Esophagus muscularis mucosa (tissue), 4 donors: ENCODE measurements around the gene SLC31A2. TPM values are rescaled to one million over a fixed set of nuclear protein-coding genes. Genes with fewer than 3 reads are reported as not detected.

ENCODE experiments used
- DNase-seq: peaks from one replicate; pipeline ENCODE4 v3.0.0-alpha.2; 2017; ENCODE audit errors: extremely low spot score
- H3K27ac ChIP-seq, 4 donors: fragments of 200-600 bp; sonication (generic); replicated peaks in 1 of 4; 1 replicate in 3 of 4; 2 replicates in 1 of 4; pipeline ENCODE4 v1.5.1; 2016 to 2019; ENCODE audit warnings: mild to moderate bottlenecking in 1 of 4
- H3K27me3 ChIP-seq, 4 donors: fragments of 200-600 bp; sonication (generic); one replicate each; pipeline versions ENCODE4 v1.5.1 to v1.6.0; 2016 to 2019
- H3K36me3 ChIP-seq, 4 donors: fragments of 200-600 bp; sonication (generic); one replicate each; pipeline ENCODE4 v1.5.1; 2016 to 2019
- H3K4me1 ChIP-seq, 4 donors: fragments of 200-600 bp; sonication (generic); one replicate each; pipeline ENCODE4 v1.5.1; 2016 to 2019
- H3K4me3 ChIP-seq, 4 donors: fragments of 200-600 bp; sonication (generic); 1 replicate in 2 of 4; 2 replicates in 2 of 4; pipeline ENCODE4 v1.5.1; 2016 to 2019; ENCODE audit warnings: mild to moderate bottlenecking in 4 of 4, moderate library complexity in 1 of 4
- H3K9me3 ChIP-seq, 4 donors: fragments of 200-600 bp; sonication (generic); 1 replicate in 3 of 4; 2 replicates in 1 of 4; pipeline ENCODE4 v1.5.1; 2016 to 2019
- CTCF ChIP-seq, 3 experiments: fragments of 200-600 bp in 2 of 3; fragments of 450-650 bp in 1 of 3; sonication (generic) in 2 of 3; IDR thresholded peaks; one replicate each; pipeline ENCODE4 v1.5.1; 2017 to 2019; ENCODE audit warnings: antibody characterized with exemption in 3 of 3, mild to moderate bottlenecking in 2 of 3, moderate library complexity in 1 of 3
- EP300 ChIP-seq: sonication (generic); formaldehyde crosslinking; IDR thresholded peaks from one replicate; pipeline ENCODE4 v1.6.1; 2017; ENCODE audit warnings: antibody characterized with exemption
- POLR2A ChIP-seq: fragments of 450-650 bp; IDR thresholded peaks from one replicate; pipeline ENCODE4 v1.6.1; 2017; ENCODE audit warnings: antibody characterized with exemption, moderate library complexity, mild to moderate bottlenecking, low read depth
- POLR2AphosphoS5 ChIP-seq, 2 donors: sonication (generic); formaldehyde crosslinking; IDR thresholded peaks; one replicate each; pipeline ENCODE4 v1.6.1; 2017; ENCODE audit warnings: antibody characterized with exemption in 2 of 2
- WGBS: methylation state at CpG from one replicate; pipeline ENCODE4 v1.1.5; 2018; 5-methylcytosine and 5-hydroxymethylcytosine counted together
- intact Hi-C: fragments of 100-400 bp; cut with DNase I; formaldehyde crosslinking; loops from one replicate; pipeline ENCODE4 v1.15.1; 2023
- total RNA-seq, 4 donors: library from RNA; depleted of rRNA; stranded (reverse); fragments of >200 nt; gene quantifications; one replicate each; pipeline versions ENCODE4 v1.1.0 to v1.2.1, GENCODE V29; 2016

The SLC31A2 gene
- total RNA-seq, 4 donors from 2014 or later, result 11.6 to 19.4 (median 15.8) TPM

- intact Hi-C loops, result no loop called here
- TF ChIP-seq POLR2AphosphoS5 (IDR thresholded peaks at IDR 0.05) (no peak), EP300 (no peak), CTCF (IDR thresholded peaks at IDR 0.05) (no peak), POLR2A (no peak)
- no peak for DNase-seq
- Histone ChIP-seq H3K27ac (no peak overlapping the region), H3K4me3 (no peak overlapping the region), H3K27me3 (no peaks in the 10 kb centered on the region), H3K4me1 (peaks cover 13 to 21% (median 16%) of the 10 kb centered on the region in 4 donors), H3K36me3 (peaks cover 55 to 99% (median 90%) of the 10 kb centered on the region in 4 donors), H3K9me3 (no peaks in the 10 kb centered on the region)
- 95% methylated on average over 4 of the region's 4 CpGs for WGBS
These were observed 15.2 kb downstream of the SLC31A2 start for GRCh38 chr9:113166039-113166438.

- no peak overlapping the region for H3K4me3 ChIP-seq
- intact Hi-C loops, result no loop called here
- no peak overlapping the region for H3K27ac ChIP-seq
- TF ChIP-seq POLR2A (no peak), POLR2AphosphoS5 (IDR thresholded peaks at IDR 0.05) (no peak), EP300 (no peak), CTCF (IDR thresholded peaks at IDR 0.05) (no peak)
- no peaks in the 10 kb centered on the region for H3K9me3 ChIP-seq
- peaks cover 13 to 21% (median 16%) of the 10 kb centered on the region in 4 donors for H3K4me1 ChIP-seq
- H3K27me3 ChIP-seq, result no peaks in the 10 kb centered on the region
- DNase-seq, result no peak
- 100% methylated on average over 5 of the region's 5 CpGs for WGBS
- peaks cover 66 to 99% (median 89%) of the 10 kb centered on the region in 4 donors for H3K36me3 ChIP-seq
These were observed 18.0 kb downstream of the SLC31A2 start for GRCh38 chr9:113168809-113169208.

GRCh38 chr9:113173341-113173740 is 22.5 kb downstream of the SLC31A2 start:
- Histone ChIP-seq H3K27ac (no peak overlapping the region), H3K9me3 (no peaks in the 10 kb centered on the region), H3K36me3 (peaks cover 72 to 97% (median 88%) of the 10 kb centered on the region in 4 donors), H3K27me3 (no peaks in the 10 kb centered on the region), H3K4me3 (no peak overlapping the region), H3K4me1 (no peaks in the 10 kb centered on the region)
- WGBS, result 84% methylated on average over 3 of the region's 3 CpGs
- DNase-seq, result no peak
- TF ChIP-seq POLR2AphosphoS5 (IDR thresholded peaks at IDR 0.05), result no peak
- intact Hi-C loops, result no loop called here

GRCh38 chr9:113176803-113177202 is 26.0 kb downstream of the SLC31A2 start:
- Histone ChIP-seq H3K27me3 (no peaks in the 10 kb centered on the region), H3K4me1 (no peaks in the 10 kb centered on the region), H3K4me3 (no peak overlapping the region), H3K36me3 (peaks cover 55 to 97% (median 85%) of the 10 kb centered on the region in 4 donors), H3K9me3 (no peaks in the 10 kb centered on the region), H3K27ac (no peak overlapping the region)
- peak; percentile 12 for DNase-seq
- WGBS, result 93% methylated on average over 6 of the region's 6 CpGs
- intact Hi-C loops, result no loop called here
- TF ChIP-seq CTCF (IDR thresholded peaks at IDR 0.05), result no peak
- TF ChIP-seq POLR2AphosphoS5 (IDR thresholded peaks at IDR 0.05), result no peak
- TF ChIP-seq EP300, result no peak
- TF ChIP-seq POLR2A, result no peak

- intact Hi-C loops, result no loop called here
- Histone ChIP-seq H3K27ac (no peak overlapping the region), H3K4me3 (no peak overlapping the region), H3K27me3 (no peaks in the 10 kb centered on the region), H3K36me3 (peaks cover 59 to 97% (median 86%) of the 10 kb centered on the region in 4 donors), H3K9me3 (no peaks in the 10 kb centered on the region), H3K4me1 (no peaks in the 10 kb centered on the region)
- WGBS, result 88% methylated on average over 2 of the region's 2 CpGs
- DNase-seq, result peak; percentile 12
- TF ChIP-seq POLR2AphosphoS5 (IDR thresholded peaks at IDR 0.05) (no peak), EP300 (no peak), CTCF (IDR thresholded peaks at IDR 0.05) (no peak), POLR2A (no peak)
These were observed 26.4 kb downstream of the SLC31A2 start for GRCh38 chr9:113177251-113177650.
